Activated CD4-positive, alpha-beta memory T cell treated with anti-CD3 and anti-CD28 coated beads, Interleukin-2, amount 10 ng/mL, durations not matched to agents 7 days and 5 days (primary cell): ENCODE data around the gene EGR1. TPM values are rescaled to one million over a fixed set of nuclear protein-coding genes. Genes with fewer than 3 reads are reported as not detected.

Experiments
- CTCF ChIA-PET: fragments of 350-600 bp; sonication (Branson Sonifier 250); formaldehyde crosslinking; loops from one replicate; lab custom pipeline; 2021; ENCODE audit warnings: antibody characterized with exemption, inconsistent platforms; lab: Charles Lee
- POLR2A ChIA-PET: fragments of 350-600 bp; sonication (Branson Sonifier 250); formaldehyde crosslinking; loops from one replicate; lab custom pipeline; 2021; ENCODE audit warnings: antibody characterized with exemption; lab: Charles Lee
- DNase-seq: peaks from one replicate; pipeline ENCODE4 v3.0.0-alpha.2; 2020
- H3K27ac Mint-ChIP-seq: one replicate; pipeline ENCODE4 v1.8.0; 2021; ENCODE audit warnings: mild to moderate bottlenecking, mixed read lengths
- H3K27me3 Mint-ChIP-seq: one replicate; pipeline ENCODE4 v1.8.0; 2021; ENCODE audit warnings: mixed read lengths
- H3K36me3 Mint-ChIP-seq: one replicate; pipeline ENCODE4 v1.8.0; 2021; ENCODE audit warnings: low read depth, mixed read lengths
- H3K4me1 Mint-ChIP-seq: one replicate; pipeline ENCODE4 v1.8.0; 2021; ENCODE audit warnings: mixed read lengths
- H3K4me3 Mint-ChIP-seq: one replicate; pipeline ENCODE4 v1.8.0; 2021; ENCODE audit warnings: mild to moderate bottlenecking, mixed read lengths
- H3K9me3 Mint-ChIP-seq: one replicate; pipeline ENCODE4 v1.8.0; 2021; ENCODE audit warnings: mixed read lengths
- total RNA-seq, 2 experiments: library from RNA; stranded (reverse); gene quantifications; one replicate each; pipeline ENCODE4 v1.2.3, GENCODE V29; 2021

Gene EGR1
- total RNA-seq, 2 experiments from 2014 or later: 21.0 to 21.6 TPM

DNA sequence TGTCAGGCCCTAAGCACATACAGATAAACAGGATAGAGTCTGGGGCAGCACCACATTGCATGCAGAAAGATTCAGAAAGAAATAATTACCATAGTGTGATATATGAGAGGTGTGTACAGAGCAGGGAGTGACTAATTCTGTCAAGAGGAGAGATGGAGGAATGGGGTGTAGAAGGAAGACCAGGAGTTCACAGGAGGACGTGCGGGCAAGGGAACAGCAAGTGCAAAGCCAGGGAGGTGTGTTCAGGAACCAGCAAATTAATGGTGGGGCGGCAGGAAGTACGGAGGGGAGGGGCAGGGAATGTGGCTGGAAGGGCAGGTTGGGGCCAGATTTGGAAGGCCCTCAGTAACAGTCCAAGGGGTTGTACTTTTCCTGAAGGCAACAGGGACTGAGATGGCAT, 17.4 kb downstream of the EGR1 start:
- POLR2A ChIA-PET: no interaction called here
- no peak overlapping the region for H3K4me3 Mint-ChIP-seq
- DNase-seq: no peak
- H3K36me3 Mint-ChIP-seq: no peaks in the 10 kb centered on the region
- H3K9me3 Mint-ChIP-seq: no peaks in the 10 kb centered on the region
- no peaks in the 10 kb centered on the region for H3K4me1 Mint-ChIP-seq
- no peak overlapping the region for H3K27ac Mint-ChIP-seq
- H3K27me3 Mint-ChIP-seq: peaks cover 13% of the 10 kb centered on the region
- CTCF ChIA-PET: interaction anchor here (0.8 kb wide), 1 partner anchor 131 kb away, joined by 3 read pairs; no protein-coding TSS in a partner anchor

DNA sequence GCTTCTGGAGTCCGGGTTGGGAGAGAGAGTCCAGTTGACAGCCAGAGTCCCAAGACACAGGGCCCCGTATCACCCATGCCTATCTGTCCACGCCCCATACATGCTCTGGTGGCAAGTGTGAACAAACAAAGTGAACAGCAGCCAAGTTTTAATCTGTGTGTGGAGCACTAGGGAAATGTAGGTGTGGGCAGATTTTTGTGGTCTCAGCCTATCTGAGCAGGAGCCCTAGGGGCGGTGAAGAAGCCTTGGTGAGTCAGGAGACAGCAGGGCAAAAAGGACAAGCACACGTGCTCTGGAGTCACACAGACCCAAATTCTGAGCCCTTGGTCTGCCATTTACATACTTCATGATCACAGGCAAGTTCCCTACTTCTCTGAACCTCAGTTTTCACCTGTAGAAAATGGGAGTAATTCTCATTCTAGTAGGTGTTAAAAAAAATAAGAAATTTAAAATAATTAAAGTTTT, 23.2 kb downstream of the EGR1 start:
- POLR2A ChIA-PET: interaction anchor here (3.2 kb wide), 1 partner anchor 23 kb away, joined by 16 read pairs; the partner anchor contains the start of gene EGR1
- H3K36me3 Mint-ChIP-seq: no peaks in the 10 kb centered on the region
- H3K9me3 Mint-ChIP-seq: no peaks in the 10 kb centered on the region
- H3K4me3 Mint-ChIP-seq: no peak overlapping the region
- peaks cover 14% of the 10 kb centered on the region for H3K4me1 Mint-ChIP-seq
- peaks cover 43% of the 10 kb centered on the region for H3K27me3 Mint-ChIP-seq
- no peak overlapping the region for H3K27ac Mint-ChIP-seq
- CTCF ChIA-PET: interaction anchor here (0.6 kb wide), 1 partner anchor 10 kb away, joined by 7 read pairs; no protein-coding TSS in a partner anchor
- no peak for DNase-seq

DNA sequence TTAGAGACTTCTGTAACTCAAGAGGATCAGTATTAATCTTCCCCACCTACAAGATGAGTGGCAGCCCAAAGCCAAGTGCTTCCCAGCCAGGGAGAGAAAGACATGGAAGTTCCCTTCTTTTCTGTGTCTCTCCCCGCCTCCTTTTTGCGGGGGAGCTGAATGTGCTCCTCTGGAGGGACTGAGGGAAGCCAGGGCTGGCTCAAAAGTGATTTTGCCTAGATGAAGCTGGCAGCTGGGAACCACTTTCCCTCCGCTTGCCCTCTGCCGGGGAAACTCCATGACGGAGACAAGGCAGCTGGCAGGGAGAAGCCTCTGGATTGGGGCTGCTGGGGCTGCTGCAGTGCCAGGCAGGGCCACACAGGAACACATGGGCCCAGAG, 24.4 kb downstream of the EGR1 start:
- DNase-seq: no peak
- no peak overlapping the region for H3K4me3 Mint-ChIP-seq
- POLR2A ChIA-PET: interaction anchor here (1.5 to 3.2 kb wide), 2 partner anchors 24 to 52 kb away, joined by 4 to 16 read pairs; partner anchors contain the start of gene EGR1
- H3K27me3 Mint-ChIP-seq: peaks cover 39% of the 10 kb centered on the region
- H3K36me3 Mint-ChIP-seq: no peaks in the 10 kb centered on the region
- H3K9me3 Mint-ChIP-seq: no peaks in the 10 kb centered on the region
- H3K27ac Mint-ChIP-seq: no peak overlapping the region
- CTCF ChIA-PET: interaction anchor here (1.1 to 1.9 kb wide), 2 partner anchors 13 to 25 kb away, joined by 3 to 6 read pairs; partner anchors contain the start of gene EGR1
- H3K4me1 Mint-ChIP-seq: peaks cover 14% of the 10 kb centered on the region

DNA sequence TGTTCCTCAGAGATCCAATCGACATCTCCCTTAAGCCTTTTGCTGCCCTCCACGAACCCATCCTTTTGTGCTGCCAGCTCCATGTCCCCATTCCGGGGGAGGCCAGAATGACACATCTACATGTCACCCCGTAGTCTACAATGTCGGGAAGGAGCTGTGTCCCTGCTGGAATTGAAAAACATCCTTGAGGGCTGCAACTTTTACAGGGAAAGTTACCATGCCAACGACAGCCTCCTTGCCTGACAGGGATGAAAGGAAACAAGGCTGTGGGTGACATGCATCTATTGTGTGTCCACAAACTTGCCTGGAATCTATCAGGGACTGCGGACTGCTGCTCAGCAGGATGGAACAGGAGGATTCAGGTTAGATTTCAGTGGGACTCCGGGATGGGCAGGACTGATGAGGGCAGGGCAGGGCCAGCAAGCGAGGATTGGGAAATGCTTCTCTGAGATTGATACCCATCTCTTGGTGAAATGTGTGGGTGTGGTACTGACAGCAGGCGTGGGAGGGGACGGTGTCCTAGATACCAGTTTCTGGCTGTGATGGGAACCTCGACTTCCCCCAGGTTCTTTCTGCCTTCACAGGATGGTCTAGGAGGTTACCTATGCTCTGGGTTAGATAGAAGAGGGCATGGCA, 25.5 kb downstream of the EGR1 start:
- POLR2A ChIA-PET: interaction anchor here (3.2 kb wide), 1 partner anchor 26 kb away, joined by 16 read pairs; the partner anchor contains the start of gene EGR1
- Mint-ChIP-seq H3K4me3 (no peak overlapping the region), H3K36me3 (no peaks in the 10 kb centered on the region), H3K9me3 (no peaks in the 10 kb centered on the region), H3K27me3 (peaks cover 40% of the 10 kb centered on the region), H3K4me1 (peaks cover 14% of the 10 kb centered on the region), H3K27ac (no peak overlapping the region)
- no peak for DNase-seq
- CTCF ChIA-PET: interaction anchor here (1.1 to 1.9 kb wide), 2 partner anchors 12 to 26 kb away, joined by 3 to 6 read pairs; partner anchors contain the start of gene EGR1

DNA sequence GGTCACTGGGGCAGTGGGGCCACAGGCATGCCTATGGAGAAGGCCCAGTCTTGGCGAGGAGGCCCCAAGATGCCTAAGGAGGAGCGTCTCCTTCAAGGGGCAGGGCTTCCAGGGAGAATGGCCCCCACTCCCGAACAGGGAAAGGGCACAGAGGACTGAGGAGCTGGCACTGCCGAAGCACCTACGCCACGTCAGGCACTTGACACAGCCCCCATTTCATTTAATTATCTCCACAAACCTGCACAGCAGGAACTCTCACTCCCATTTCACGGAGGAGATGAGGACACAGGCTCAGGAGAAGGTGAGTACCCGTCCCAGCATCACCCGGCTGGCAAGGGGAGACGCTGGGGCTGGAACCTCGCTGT, 26.0 kb downstream of the EGR1 start:
- CTCF ChIA-PET: no interaction called here
- H3K27me3 Mint-ChIP-seq: peaks cover 40% of the 10 kb centered on the region
- H3K36me3 Mint-ChIP-seq: no peaks in the 10 kb centered on the region
- no peaks in the 10 kb centered on the region for H3K9me3 Mint-ChIP-seq
- no peak overlapping the region for H3K4me3 Mint-ChIP-seq
- POLR2A ChIA-PET: interaction anchor here (3.2 kb wide), 1 partner anchor 26 kb away, joined by 16 read pairs; the partner anchor contains the start of gene EGR1
- peaks cover 14% of the 10 kb centered on the region for H3K4me1 Mint-ChIP-seq
- H3K27ac Mint-ChIP-seq: no peak overlapping the region
- no peak for DNase-seq

DNA sequence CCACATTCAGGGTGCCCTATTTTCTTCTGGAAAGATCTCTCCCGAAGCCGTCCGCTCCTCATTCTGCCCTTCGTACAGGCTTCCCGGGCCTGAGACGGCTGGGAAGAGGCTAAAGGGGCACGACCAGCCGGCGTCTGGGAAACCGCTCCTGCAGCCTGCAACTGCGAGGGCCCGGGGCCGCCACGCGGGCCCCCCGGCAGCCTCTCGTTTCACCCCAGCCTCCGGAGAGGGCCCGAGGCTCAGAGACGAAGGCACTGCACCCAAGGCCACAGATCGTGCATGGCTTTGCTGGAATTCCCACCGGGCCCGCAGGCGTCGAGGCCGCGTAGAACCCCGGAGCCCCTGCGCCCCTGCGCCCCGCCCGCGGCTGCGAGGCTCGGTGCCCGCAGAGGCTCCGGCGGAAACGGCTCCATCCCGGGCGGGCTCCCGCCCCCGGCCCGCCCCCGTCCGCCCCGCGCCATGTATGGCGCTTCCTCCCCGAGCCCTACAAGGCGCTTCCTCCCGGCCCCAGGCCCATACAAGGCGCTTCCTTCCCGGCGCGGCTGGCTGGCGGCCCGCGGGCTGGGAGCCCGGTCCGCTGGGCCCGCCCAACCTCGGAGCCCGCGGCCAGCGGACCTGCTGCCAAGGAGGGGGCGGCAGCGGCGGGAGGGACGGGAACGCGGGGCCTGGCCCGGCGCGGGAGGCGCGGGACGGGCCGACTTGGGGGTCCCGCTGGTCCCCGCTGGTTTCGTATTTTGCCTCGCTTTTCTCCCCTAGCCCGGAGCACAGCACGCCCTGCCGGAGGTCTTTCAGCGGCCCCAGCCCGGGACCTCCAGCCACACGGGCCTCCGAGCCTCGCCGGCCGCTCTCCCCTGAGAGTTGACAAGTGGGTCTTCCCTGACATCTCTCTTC, 26.6 kb downstream of the EGR1 start:
- peak; percentile 89 for DNase-seq
- Mint-ChIP-seq H3K9me3 (no peaks in the 10 kb centered on the region), H3K4me3 (peak overlapping the region; percentile 82), H3K27ac (no peak overlapping the region), H3K27me3 (peaks cover 37% of the 10 kb centered on the region), H3K4me1 (peaks cover 14% of the 10 kb centered on the region), H3K36me3 (no peaks in the 10 kb centered on the region)
- POLR2A ChIA-PET: interaction anchor here (0.7 to 3.2 kb wide), 5 partner anchors 12 to 55 kb away, joined by 3 to 16 read pairs (median 3); partner anchors contain the start of gene EGR1
- CTCF ChIA-PET: no interaction called here

DNA sequence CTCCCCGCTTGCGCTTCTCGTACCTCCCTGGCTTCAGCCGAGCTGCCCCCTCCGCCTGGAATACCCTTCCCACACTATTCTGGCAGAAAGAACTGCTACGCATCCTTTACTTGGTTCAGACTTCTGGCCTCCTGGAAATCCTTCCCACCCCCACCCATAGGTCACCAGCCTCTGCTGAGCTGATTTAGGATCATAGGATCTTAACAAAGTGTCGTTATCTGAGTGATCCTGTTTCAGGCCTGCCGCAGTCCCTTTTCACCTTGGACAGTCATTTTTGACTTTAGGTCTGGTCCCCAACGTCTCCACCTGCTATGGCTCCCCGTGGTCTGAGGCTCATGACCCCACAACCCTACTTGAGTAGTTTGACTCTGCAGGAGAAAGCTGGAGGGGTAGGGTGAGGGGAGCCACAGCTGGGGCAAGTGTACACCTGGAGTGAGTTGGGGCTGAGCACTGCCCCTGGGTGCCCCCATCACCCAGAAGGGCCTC, 27.3 kb downstream of the EGR1 start:
- ChIA-PET POLR2A (interaction anchor here (0.5 to 1.5 kb wide), 6 partner anchors 11 to 312 kb away, joined by 3 to 11 read pairs (median 3); partner anchors contain the start of gene EGR1), CTCF (interaction anchor here (0.5 to 0.9 kb wide), 2 partner anchors 28 to 42 kb away, joined by 3 to 8 read pairs; partner anchors contain the start of gene EGR1)
- no peaks in the 10 kb centered on the region for H3K9me3 Mint-ChIP-seq
- H3K27ac Mint-ChIP-seq: no peak overlapping the region
- DNase-seq: no peak
- H3K4me1 Mint-ChIP-seq: peaks cover 14% of the 10 kb centered on the region
- H3K27me3 Mint-ChIP-seq: peaks cover 38% of the 10 kb centered on the region
- H3K4me3 Mint-ChIP-seq: peak overlapping the region; percentile 82
- H3K36me3 Mint-ChIP-seq: no peaks in the 10 kb centered on the region

DNA sequence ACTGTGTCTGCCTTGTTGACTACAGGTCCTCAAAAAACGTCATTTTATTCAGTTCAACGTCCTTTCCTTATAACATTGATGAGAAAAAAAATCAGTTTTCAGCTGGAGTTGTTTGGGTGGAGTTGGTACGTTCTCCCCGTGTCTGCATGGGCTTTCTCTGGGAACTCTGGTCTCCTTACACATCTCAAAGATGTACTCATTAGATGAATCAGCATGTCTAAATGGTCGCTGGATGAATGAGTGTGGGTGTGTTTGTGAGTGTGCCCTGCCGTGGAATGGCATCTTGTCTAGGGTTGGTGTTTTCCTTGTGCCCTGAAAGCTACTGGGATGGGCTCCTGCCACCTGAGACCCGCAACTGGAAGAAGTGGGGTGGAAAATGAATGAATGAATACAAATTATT, 30.1 kb downstream of the EGR1 start:
- DNase-seq: no peak
- CTCF ChIA-PET: no interaction called here
- peaks cover 22% of the 10 kb centered on the region for H3K27me3 Mint-ChIP-seq

DNA sequence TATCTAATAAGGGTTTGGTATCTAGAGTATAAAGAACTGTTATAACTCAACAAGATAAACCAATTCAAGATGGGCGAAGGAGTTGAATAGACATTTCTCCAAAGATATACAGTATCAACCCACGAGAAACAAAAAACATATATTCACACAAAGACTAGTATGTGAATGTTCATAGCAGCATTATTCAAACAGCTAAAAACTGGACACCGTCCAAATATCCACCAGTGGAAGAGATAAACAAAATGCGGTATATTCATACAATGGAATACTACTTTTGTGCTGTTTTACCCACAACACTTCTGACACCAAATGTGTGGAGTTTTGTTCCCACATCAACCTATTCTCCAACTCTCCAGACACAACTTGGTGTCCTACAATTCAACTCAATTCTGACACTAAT, 33.1 kb downstream of the EGR1 start:
- Mint-ChIP-seq H3K36me3 (no peaks in the 10 kb centered on the region), H3K9me3 (no peaks in the 10 kb centered on the region), H3K27me3 (peaks cover 7% of the 10 kb centered on the region), H3K4me1 (no peaks in the 10 kb centered on the region), H3K27ac (no peak overlapping the region), H3K4me3 (no peak overlapping the region)
- POLR2A ChIA-PET: interaction anchor here (1.1 to 3.0 kb wide), 2 partner anchors 33 to 48 kb away, joined by 3 to 15 read pairs; partner anchors contain the start of gene EGR1
- CTCF ChIA-PET: interaction anchor here (0.7 to 2.6 kb wide), 4 partner anchors 10 to 50 kb away, joined by 3 to 17 read pairs (median 7); partner anchors contain the start of gene EGR1
- DNase-seq: no peak

More for the DNA sequence above, 30.1 kb downstream of the EGR1 start:
- Mint-ChIP-seq H3K27ac (no peak overlapping the region), H3K9me3 (no peaks in the 10 kb centered on the region), H3K4me3 (no peak overlapping the region), H3K4me1 (peaks cover 13% of the 10 kb centered on the region), H3K36me3 (no peaks in the 10 kb centered on the region)
- POLR2A ChIA-PET: interaction anchor here (2.1 kb wide), 1 partner anchor 30 kb away, joined by 7 read pairs; the partner anchor contains the start of gene EGR1

DNA sequence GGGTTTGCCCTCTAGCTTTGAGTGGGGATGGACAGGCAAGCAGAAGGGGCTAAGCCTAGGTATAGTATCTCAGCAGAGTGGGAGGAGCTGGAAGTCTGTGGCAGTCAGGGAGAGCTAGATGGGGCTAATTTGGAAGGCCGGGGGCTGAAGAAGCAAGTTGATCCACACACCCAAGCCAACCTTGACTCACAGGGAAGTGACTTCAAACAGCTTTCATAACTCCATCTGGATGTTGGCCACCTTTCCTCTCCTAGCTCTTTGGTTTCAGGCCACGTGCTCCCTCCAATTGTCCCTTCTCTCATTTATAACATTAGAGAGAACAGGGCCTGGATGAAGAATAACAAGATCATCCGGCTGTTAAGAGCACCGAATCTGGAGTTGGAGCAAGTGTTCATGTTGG, 36.8 kb downstream of the EGR1 start:
- POLR2A ChIA-PET: interaction anchor here (1.2 to 2.0 kb wide), 2 partner anchors 41 to 150 kb away, joined by 3 to 9 read pairs; partner anchors contain the start of gene ETF1
- CTCF ChIA-PET: interaction anchor here (0.7 to 3.4 kb wide), 6 partner anchors 9 to 343 kb away, joined by 3 to 37 read pairs (median 4); partner anchors contain the start of genes BRD8 and KIF20A
- H3K27ac Mint-ChIP-seq: no peak overlapping the region
- no peak for DNase-seq
- no peaks in the 10 kb centered on the region for H3K4me1 Mint-ChIP-seq
- H3K9me3 Mint-ChIP-seq: no peaks in the 10 kb centered on the region
- H3K4me3 Mint-ChIP-seq: no peak overlapping the region
- H3K36me3 Mint-ChIP-seq: peaks cover 1% of the 10 kb centered on the region
- peaks cover 3% of the 10 kb centered on the region for H3K27me3 Mint-ChIP-seq

DNA sequence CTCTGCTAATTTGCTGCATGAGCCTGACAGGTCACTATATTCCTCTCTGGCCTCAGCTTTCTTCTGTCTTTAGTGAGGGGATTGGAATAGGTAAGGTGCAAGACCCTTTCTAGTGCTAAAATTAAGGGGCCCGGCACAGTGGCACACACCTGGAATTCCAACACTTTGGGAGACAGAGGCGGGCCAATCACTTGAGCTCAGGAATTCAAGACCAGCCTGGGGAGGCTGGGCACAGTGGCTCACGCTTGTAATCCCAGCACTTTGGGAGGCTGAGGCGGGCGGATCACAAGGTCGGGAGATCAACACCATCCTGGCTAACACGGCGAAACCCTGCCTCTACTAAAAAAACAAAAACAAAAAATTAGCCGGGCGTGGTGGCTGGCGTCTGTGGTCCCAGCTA, 37.2 kb downstream of the EGR1 start:
- DNase-seq: no peak
- ChIA-PET CTCF (interaction anchor here (0.7 to 3.4 kb wide), 13 partner anchors 9 to 343 kb away, joined by 3 to 37 read pairs (median 4); partner anchors contain the start of genes BRD8, EGR1, KDM3B and KIF20A), POLR2A (interaction anchor here (0.7 to 2.9 kb wide), 4 partner anchors 37 to 165 kb away, joined by 3 to 13 read pairs (median 6); partner anchors contain the start of genes EGR1, ETF1 and FAM53C)
- peaks cover 5% of the 10 kb centered on the region for H3K36me3 Mint-ChIP-seq
- no peak overlapping the region for H3K4me3 Mint-ChIP-seq
- peaks cover 3% of the 10 kb centered on the region for H3K27me3 Mint-ChIP-seq
- H3K27ac Mint-ChIP-seq: no peak overlapping the region
- H3K4me1 Mint-ChIP-seq: no peaks in the 10 kb centered on the region
- H3K9me3 Mint-ChIP-seq: no peaks in the 10 kb centered on the region
